Measurements from ENCODE around the gene ATIC.
"Not testable (repeated sequence)": the region's sequence is repeated elsewhere in the genome, so short reads cannot be mapped to it uniquely, and the experiment has no call there.

The ATIC gene

GRCh38 chr2:215316336-215316735, 4.5 kb downstream of the ATIC start:
- DNase-seq, result no peak

DNA sequence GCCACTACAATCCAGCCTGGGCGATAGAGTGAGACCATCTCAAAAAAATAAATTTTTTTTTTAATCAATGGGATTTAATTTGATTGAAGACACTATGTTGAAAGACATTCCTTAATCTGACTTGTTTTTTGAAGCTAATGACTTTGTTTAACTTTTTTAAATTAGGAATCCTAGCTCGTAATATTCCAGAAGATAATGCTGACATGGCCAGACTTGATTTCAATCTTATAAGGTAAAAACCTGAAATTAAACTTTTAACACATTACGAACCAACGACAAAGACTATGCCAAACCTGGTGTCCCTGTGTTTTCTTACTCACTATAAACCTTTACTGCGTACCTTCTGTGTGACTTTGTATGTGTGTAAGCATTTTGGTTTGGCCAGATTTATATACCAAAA, 7.6 kb downstream of the ATIC start:
- no peak for DNase-seq

DNA sequence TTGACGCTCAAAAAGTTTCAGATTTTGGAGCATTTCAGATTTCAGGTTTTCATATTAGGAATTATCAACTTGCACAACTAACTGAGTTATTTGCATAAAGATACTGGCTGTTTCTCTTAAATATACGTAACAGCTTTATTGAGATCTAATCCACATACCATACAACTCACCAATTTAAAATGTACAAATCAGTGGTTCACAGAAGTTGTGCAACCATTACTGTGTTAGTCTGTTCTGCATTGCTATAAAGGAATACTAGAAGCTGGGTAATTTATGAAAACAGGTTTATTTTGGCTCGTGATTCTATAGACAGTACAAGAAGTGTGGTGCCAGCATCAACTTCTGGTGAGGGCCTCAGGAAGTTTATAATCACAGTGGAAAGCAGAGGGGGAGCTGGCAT, 8.2 kb downstream of the ATIC start:
- DNase-seq, result no peak

DNA sequence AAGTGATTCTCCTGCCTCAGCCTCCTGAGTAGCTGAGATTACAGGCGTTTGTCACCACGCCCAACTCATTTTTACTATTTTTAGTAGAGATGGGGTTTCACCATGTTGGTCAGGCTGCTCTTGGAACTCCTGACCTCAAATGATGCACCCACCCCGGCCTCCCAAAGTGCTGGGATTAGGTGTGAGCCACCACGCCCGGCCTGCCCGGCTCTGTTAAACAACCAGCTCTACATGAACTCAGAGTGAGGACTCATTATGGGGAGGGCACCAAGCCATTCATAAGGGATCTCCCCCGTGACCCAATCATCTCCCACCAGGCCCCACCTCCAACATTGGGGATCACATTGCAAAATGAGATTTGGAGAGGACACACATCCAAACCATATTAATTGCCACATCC, 8.8 kb downstream of the ATIC start:
- no peak for DNase-seq

DNA sequence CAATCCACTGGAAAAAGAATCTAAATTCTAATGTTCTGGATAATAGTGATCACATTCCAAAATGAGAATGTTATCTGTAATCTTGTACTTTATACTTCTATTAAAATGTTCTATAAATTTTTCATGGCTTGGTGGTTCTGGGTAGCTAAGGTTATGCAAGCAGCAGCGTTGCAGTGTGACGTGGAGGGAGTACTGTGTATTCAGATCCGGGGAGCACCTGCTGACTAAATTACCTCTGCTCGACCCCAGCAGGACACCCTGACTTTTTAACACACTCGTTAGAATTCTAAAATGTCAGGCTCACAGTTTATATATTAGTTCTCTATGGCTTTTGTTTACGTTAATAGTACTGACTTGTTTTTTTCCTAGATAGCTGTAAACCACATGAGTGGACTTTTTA, 13.0 kb downstream of the ATIC start:
- DNase-seq, result no peak

DNA sequence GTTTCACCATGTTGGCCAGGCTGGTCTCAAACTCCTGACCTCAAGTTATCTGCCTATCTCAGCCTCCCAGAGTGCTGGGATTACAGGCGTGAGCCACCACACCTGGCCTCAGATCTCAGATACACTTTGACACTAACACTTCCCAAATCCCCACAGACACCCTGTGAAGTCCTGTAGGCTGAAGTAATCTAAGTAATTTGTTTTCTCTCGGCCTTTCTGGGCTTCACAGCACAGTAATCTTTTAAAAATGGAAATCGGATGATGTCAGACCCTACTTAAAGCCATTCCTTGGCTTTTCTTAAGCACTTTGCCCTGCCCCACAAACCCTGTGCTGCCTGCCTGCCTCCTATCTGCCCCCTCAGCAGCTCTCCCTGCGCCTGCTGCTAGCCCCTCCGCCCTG, 16.2 kb downstream of the ATIC start:
- DNase-seq, result no peak

DNA sequence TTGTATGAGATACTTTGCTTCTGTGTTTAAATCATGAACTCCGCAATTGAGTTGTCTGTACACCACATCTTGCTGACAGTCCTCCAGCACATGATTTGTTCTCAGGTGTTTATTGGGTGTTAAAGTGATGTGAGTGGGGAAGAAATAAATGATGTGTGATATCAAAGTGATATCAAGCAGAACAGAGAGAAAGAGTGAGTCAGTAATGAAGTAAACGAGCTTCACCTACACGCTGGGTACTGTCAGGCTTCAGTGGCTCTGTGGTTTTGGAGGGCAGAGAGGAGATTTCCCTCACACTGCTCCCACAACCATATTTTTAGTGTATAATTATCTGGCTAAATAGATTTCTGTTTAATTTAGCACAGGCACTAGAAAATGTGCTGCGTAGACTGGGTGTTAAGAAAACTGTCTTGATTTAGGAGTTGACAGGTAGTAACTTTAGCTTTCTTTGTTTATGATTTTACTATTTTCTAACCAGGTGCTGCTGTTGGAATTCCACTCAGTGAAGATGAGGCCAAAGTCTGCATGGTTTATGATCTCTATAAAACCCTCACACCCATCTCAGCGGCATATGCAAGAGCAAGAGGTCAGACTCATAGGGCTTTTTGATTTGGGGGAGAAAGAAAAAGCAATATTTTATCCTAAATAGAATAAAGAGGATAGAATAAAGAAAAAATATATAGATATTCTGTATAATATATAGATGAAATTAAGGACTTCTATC, 21.2 kb downstream of the ATIC start:
- DNase-seq, result no peak

- DNase-seq, result no peak
These were observed 27.2 kb downstream of the ATIC start for GRCh38 chr2:215338883-215339679.

- no peak for DNase-seq
These were observed 36.0 kb downstream of the ATIC start for GRCh38 chr2:215347878-215348277.

DNA sequence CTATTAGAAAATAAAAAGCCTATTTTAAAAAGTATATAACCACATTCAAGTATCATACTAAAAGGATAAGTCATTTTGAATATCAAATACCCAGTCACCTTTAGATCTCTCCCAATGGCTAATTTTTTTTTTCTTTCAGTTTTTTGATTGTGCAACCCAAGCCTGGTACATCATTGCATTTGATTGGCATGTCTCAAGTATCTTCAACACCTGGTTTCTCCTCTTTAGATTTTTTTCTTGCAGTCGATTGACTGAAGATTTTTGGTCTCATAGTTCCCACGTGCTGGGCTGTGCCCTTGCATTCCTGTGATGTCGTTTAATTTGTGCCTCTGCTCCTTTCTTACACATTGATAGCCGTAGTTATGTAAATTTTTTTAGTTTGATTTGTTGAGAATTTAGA, 40.7 kb downstream of the ATIC start:
- DNase-seq, result no peak

DNA sequence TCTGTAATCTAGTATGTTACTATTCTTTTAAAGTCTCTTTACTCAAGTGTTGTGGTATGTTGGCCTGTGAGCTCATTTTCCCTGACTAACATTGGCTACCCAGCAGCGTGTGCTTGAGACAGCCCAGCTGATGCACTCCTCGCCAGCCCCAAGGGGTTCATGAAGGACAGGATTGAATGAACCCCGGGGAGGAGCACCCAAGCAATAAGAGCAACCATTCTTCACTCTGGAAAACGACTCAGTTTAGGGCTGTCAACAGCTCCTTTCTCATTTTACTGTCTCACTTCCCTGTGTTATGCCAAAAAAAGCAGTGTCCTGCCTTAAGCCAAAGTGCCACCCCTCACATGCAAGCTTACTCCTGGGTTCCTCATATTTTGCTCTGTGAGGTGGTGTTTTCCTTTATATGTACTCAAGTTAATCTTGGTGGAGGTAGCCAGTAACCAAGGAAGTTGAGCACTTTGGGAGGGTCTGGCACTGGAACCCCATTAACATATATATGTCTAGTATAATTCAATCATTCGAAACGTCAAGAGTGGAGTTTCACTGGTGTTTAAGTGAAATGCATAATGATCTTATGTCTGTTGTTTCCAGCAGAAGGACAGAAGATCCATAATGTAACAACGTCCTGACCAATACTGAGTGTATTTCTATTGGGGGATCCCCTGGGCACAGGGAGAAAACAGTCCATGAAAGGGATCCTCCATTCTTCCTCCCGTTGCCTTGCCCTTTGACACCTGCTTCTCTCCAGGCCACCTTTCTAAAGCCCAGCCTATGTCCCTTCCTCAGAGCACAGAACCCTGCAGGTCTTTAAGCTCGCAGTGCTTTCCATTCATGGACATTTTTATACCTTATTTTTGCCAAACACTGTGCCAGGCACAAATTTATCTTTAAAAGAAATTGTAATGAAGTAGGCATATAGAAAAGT, 43.2 kb downstream of the ATIC start:
- DNase-seq, result no peak

DNA sequence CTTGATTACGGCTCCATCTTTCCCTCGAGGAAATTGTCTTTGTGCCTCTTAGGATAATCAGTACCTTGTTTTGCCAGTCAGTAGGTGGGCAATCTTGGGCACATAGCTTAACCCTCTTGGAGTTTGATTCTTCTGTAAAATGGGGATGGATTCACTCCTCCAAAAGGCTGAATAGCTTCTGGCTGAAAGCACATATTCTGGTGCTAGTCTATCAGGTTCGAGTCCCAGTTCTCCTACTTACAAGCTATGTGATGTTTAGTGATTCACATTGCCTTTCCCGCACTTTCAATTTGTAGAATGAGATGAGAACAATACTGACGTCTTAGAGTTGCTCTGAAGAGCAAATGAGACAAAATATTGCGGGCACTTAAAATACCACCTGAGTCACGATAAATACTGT, 43.9 kb downstream of the ATIC start:
- DNase-seq, result no peak

GRCh38 chr2:215356334-215356947, 44.6 kb downstream of the ATIC start:
- DNase-seq, result no peak

DNA sequence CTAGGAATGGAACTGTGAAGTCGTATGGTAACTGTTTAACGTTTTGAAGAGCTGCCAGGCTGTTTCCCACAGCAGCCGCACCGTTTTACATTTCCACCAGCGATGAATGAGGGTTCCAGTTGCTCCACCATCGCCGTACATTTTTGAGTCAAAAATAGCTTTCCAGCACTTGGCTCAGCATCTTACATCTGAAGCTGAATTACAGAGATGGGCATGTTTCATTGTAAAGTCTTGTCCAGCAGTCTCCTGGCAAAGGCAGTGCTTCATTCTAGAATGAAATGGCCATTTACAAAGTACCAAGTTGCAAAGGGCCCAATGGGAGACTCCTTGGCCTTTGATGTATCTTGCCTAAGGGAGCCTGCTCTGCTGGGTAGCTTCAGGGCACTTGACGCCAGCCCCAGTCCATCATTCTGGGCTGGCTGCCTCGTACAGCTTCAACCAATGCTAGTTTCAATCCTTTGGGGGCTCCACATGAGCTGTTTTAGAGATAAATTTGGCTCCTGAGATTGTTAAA, 45.1 kb downstream of the ATIC start:
- DNase-seq, result no peak

DNA sequence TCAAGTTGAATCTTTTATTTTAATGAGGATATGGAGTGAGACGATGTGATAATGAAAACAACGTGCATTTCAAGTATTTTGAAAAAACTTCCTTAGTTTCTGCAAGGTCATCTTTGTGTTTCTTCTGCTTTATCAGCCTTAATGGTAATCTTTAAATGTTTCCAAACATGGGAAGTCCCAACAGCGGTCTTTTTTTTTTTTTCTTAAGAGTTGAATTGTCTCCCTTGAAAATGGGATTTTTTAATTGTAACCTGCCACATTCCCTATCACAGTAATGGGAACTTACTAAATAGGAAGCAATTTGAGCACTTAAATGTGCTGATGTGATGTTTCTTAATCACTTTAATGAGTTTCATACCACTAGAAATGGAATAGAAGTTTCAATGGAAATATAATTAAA, 45.8 kb downstream of the ATIC start:
- no peak for DNase-seq

DNA sequence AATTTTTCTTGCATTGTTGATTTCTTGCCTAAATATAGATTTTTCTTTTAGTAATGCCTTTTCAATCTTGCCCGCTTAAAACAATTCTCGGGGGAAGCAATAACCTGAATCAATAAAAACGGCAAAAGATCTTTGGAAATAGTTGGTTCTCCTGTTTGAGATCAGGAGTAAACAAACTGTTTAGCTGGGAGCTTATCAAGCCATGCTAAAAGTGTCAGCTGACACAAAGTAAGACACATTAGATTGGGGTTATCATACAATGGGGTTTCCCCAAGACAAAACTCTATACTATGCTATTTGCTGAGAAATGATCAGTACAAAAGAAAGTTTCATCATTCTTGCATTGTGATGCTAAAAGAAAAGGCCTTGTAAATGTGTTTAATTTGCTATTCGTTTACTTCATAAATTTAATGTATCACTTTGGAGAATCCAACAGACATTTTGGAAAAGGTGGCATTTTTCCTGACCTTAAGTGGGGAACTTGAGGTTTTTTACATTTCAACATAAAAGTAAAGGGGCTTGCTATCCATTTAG, 46.5 kb downstream of the ATIC start:
- DNase-seq, result no peak

DNA sequence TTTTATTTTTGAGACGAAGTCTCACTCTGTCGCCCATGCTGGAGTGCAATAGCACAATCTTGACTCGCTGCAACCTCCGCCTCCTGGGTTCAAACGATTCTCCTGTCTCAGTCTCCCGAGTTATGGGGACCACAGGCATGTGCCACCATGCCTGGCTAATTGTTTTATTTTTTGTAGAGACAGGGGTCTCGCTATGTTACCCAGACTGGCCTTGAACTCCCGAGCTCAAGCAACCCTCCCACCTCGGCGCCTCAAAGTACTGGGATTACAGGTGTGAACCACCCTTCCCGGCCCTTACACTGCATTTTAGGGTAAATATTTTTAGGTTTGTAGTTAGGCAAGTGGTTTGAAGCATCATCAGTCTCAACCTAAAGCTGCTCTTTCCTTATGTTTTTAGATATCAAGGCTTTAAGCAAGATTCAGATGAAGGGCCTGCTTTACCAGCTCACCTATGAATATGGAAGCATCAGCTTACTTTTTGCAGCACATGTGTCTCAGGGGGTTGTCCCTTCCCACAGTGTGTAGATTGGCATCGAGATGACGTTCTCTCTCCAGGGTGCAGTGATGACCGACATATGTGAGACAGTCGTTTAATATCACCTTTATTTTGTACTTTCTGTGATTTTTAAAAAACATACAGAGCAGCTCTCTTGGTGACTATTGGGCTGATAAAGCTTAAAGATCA, 47.2 kb downstream of the ATIC start:
- DNase-seq, result no peak

DNA sequence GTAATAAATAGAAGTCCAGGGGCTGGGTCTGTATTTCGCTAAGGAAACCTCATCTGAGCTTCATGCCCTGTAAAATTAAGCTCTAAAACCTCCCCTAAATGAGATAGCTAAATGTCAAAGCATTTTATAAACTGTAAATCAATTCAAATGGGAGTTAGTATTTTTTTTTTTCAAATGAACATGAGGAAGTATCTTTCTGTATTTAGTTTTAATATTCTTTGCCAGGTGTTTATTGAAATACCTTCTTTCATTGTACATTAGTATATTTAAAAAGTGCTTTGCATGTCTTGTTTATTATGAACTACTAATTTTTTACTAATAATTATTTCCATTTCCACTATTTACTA, 47.7 kb downstream of the ATIC start:
- DNase-seq, result no peak

- not testable (repeated sequence) for DNase-seq
These were observed 48.2 kb downstream of the ATIC start for GRCh38 chr2:215360059-215360458.

DNA sequence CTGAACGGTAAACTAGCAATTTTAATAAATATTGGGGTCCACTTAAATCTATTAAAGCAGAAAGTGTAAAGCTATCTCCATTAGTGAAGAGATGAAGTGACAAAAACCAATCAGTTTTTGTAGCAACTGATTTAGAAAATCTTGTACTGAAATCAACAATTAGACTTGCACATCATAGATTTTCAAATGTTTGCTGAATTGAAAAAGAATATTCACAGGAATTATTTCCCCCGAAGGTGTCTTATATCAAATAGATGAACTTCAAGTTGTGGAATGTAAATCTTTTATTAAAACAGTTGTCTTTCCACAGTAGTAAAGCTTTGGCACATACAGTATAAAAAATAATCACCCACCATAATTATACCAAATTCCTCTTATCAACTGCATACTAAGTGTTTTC, 48.7 kb downstream of the ATIC start:
- DNase-seq, result no peak

- DNase-seq, result no peak
These were observed 49.5 kb downstream of the ATIC start for GRCh38 chr2:215361211-215361875.

All from CD4-positive, alpha-beta T cell treated with Interleukin-12 subunit alpha and Interleukin-12 subunit beta, for 1 hour (primary cell).